HG02840 (cell line): Measurements from ENCODE around the gene MYORG.
"Not testable (repeated sequence)": the region's sequence is repeated elsewhere in the genome, so short reads cannot be mapped to it uniquely, and the experiment has no call there.

Experiments
- ATAC-seq: cut with Tn5 transposase; IDR thresholded peaks from one replicate; pipeline ENCODE4 v1.9.1; 2021; ENCODE audit warnings: mild to moderate bottlenecking, moderate library complexity, moderate number of reproducible peaks; ENCODE audit not compliant: unreplicated experiment, low FRiP score

Gene MYORG

DNA sequence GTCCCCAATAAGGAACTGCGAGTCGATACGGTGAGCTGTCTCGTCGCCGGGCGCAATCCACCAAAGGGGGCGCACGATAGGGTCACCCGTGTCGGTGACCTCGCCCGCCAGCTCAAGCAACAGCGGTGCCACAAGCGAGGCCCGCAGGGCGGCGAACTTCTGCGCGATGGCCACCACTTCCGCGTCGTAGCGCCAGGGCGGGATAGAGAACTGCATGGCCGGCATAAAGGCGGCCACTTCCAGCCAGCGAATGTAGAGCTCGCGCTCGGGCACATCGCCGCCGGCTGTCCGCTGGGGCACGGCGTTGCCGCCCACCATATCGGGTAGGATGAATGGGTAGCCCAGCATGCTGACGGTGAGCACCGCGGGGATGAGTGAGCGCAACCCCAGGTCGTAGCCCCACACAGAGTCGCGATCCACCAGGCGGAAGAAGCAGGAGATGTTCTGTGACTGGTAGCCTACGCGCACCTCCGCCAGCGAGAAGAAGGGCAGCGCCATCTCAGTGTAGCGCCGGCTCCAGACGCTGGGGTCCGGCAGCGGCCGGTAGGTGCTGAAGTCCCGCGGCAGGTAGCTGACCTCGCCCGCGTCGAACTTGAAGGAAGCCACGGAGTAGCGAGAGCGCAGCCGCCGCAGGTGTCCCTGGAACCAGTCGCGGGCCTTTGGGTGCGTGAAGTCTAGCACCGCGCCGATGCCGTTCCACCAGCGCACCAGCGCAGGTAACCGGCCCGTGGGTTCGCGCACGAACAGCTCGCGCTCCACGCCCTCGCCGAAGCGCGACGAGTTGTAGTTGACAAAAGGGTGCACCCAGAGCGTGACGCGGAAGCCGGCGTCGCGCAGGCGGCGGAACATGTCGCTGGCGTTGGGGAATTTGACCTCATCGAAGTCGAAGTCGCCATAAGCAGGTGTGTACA, 5.5 kb downstream of the MYORG start:
- ATAC-seq = no peak

GRCh38 chr9:34370335-34370969, 6.2 kb downstream of the MYORG start:
- ATAC-seq = no peak

GRCh38 chr9:34369636-34370035, 7.1 kb downstream of the MYORG start:
- ATAC-seq = no peak

DNA sequence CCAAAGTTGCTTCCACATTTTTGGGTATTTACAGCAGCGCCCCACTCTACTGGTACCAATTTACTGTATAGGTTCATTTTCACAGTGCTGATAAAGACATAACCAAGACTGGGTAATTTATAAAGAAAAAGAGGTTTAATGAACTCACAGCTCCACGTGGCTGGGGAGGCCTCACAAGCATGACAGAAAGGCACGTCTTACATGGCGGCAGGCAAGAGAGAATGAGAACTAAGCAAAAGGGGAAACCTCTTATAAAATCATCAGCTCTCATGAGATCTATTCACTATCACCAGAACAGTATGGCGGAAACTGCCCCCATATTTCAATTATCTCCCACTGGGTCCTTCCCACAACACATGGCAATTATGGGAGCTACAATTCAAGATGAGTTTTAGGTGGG, 7.9 kb downstream of the MYORG start:
- not testable (repeated sequence) for ATAC-seq

DNA sequence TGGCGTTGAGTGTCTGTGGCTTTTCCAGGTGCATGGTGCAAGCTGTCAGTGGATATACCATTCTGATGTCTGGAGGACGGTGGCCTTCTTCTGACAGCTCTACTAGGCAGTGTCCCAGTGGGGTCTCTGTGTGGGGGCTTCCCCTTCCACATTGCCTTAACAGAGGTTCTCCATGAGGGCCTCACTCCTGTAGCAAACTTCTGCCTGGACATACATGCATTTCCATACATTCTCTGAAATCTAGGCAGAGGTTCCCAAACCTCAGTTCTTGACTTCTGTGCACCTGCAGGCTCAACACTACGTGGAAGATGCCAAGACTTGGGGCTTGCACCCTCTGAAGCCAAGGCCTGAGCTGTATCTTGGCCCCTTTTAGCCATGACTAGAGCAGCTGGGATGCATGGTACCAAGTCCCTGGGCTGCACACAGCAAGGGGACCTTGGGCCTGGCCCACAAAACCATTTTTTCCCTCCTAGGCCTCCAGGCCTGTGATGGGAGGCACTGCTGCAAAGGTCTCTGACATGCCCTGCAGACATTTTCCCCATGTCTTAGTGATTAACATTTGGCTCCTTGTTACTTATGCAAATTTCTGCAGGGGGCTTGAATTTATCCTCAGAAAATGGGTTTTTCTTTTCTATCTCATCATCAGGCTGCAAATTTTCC, 8.8 kb downstream of the MYORG start:
- not testable (repeated sequence) for ATAC-seq

DNA sequence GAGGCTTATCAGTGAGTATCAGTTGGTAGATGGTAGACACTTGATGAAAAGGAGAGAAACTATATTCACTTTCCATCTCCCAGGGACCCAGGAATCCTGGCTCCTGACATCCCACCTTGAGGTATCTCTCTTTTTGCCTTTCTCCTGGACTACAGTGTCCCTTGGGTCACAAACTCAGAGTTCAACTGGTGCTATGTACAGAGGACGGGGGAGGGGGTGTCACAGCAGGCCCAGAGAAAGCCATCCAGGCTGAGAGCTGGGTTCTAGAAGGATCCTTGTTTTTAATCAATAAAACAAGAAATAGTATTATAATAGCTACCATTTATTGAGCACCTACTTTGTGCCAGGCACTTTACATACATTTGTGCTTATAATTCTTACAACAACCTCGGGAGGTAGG, 10.3 kb downstream of the MYORG start:
- no peak for ATAC-seq

GRCh38 chr9:34365282-34365681, 11.4 kb downstream of the MYORG start:
- no peak for ATAC-seq

- no peak for ATAC-seq
These were observed 12.9 kb downstream of the MYORG start for GRCh38 chr9:34363619-34364351.

DNA sequence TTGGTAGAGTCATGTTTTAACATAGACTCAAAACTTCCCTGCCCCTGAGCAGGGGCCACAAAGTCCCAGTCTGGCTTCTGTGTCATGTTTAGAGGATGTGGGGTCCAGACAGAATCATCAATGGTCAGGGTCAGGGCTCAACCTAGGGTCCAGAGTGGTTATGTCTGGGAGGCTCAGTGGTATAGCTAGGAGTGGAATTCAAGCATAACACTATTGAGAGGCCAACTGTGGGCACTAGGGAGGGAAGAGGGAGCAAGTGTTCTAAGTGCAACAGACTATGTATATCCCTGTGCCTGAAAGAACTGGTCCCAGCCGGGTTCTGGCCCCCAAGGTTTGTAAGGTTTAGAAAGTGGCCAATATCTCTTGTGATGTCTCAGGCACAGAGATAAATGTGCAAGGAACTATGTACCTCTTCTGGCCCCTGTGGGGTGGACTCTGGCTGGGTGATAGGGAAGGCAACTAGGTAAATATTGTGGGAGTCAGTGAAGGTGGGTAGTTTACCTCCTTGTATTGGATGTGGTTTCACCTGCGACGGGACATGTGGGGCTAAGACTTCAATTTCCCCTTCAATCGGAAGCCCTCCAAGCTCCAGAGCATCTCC, 14.0 kb downstream of the MYORG start:
- no peak for ATAC-seq

- ATAC-seq = not testable (repeated sequence)
These were observed 23.7 kb downstream of the MYORG start for GRCh38 chr9:34352957-34353356.

GRCh38 chr9:34352122-34352652, 24.5 kb downstream of the MYORG start:
- not testable (repeated sequence) for ATAC-seq

- ATAC-seq = no peak
These were observed 27.4 kb downstream of the MYORG start for GRCh38 chr9:34349324-34349723.

- no peak for ATAC-seq
These were observed 28.9 kb downstream of the MYORG start for GRCh38 chr9:34347800-34348158.

DNA sequence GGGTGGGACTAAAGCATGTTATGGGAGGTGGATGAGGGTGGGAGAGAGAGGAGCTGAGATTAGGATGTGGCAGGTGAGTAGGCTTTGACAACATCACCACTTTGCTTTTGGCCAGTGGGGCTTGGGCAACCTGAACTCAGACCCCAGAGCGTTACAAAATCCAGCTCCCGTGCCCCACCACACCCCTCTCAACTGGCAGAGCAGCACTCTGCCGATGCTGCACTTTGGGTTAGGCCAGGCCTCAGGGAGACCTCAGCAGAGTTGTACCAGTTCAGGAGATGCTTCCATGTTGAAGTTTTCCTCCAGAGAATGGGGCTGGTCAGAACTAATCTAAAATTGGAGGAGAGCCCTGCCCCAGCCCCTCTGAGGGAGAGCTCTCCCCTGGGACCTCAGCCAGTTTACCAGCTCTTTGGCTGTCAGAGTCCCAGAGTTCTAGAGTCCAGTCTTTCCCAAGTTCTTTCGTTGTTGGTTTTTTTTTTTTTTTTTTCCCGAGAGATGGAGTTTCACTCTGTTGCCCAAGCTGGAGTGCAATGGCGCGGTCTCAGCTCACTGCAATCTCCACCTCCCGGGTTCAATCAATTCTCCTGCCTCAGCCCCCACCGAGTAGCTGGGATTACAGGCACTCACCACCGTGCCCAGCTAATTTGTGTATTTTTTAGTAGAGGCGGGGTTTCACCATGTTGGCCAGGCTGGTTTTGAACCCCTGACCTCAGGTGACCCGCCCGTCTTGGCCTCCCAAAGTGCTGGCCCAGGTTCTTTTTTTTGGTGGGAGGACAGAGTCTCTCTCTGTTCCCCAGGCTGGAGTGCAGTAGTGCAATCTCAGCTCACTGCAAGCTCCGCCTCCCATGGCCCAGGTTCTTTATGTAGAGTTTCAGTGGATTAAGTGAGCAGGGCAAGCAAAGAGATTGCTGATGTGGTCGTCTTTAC, 29.6 kb downstream of the MYORG start:
- no peak for ATAC-seq

DNA sequence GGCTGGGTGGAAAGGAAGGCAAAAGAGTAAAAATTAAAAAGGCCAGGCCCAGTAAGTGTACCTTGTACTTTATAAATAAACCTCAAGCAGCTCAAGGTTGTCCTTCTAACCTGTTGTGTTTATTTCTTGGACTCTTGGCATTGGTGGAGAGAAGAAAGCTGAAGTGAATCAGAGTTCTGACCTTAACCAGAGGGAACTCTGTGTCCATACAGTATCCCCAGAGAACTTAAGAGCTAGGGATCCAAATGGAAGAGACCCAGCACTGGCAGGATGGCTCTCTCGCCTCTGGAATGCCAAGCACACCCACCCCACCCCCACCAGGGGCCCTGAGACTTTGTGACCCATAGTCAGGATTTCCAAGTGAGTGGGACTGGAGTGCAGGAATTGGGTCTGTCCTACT, 33.1 kb downstream of the MYORG start:
- no peak for ATAC-seq

- ATAC-seq = no peak
These were observed 33.6 kb downstream of the MYORG start for GRCh38 chr9:34343090-34343489.

- ATAC-seq = no peak
These were observed 34.9 kb downstream of the MYORG start for GRCh38 chr9:34341659-34342295.

GRCh38 chr9:34338665-34339385, 37.9 kb downstream of the MYORG start:
- no peak for ATAC-seq
